HG02852 (cell line): ENCODE measurements around the gene CCDC88C.
"Not testable (repeated sequence)": the region's sequence is repeated elsewhere in the genome, so short reads cannot be mapped to it uniquely, and the experiment has no call there.

Experiments
- ATAC-seq: cut with Tn5 transposase; IDR thresholded peaks from one replicate; pipeline ENCODE4 v1.9.1; 2021; ENCODE audit warnings: mild to moderate bottlenecking, moderate library complexity; ENCODE audit not compliant: unreplicated experiment

CCDC88C gene

GRCh38 chr14:91417120-91417982, at the start of gene CCDC88C:
Gene CCDC88C, minus strand, starts transcription at chr14:91417820. Its CDS starts 130 bp downstream, at chr14:91417690.
- ATAC-seq, result peak; percentile 46

- no peak for ATAC-seq
Measured at GRCh38 chr14:91466192-91466591, 48.6 kb upstream of the CCDC88C start.

GRCh38 chr14:91464615-91465205, 47.1 kb upstream of the CCDC88C start:
- no peak for ATAC-seq

GRCh38 chr14:91458612-91459011, 41.0 kb upstream of the CCDC88C start:
- no peak for ATAC-seq

GRCh38 chr14:91456283-91456682, 38.7 kb upstream of the CCDC88C start:
- no peak for ATAC-seq

GRCh38 chr14:91454580-91454979, 37.0 kb upstream of the CCDC88C start:
- no peak for ATAC-seq

- no peak for ATAC-seq
Measured at GRCh38 chr14:91454155-91454554, 36.5 kb upstream of the CCDC88C start.

GRCh38 chr14:91453744-91454143, 36.1 kb upstream of the CCDC88C start:
- no peak for ATAC-seq

GRCh38 chr14:91444335-91445020, 26.9 kb upstream of the CCDC88C start:
- ATAC-seq, result no peak

GRCh38 chr14:91439345-91439744, 21.7 kb upstream of the CCDC88C start:
- ATAC-seq, result no peak

GRCh38 chr14:91438845-91439244, 21.2 kb upstream of the CCDC88C start:
- ATAC-seq, result no peak

- ATAC-seq, result not testable (repeated sequence)
Measured at GRCh38 chr14:91436266-91436665, 18.6 kb upstream of the CCDC88C start.

- ATAC-seq, result no peak
Measured at GRCh38 chr14:91429385-91429784, 11.8 kb upstream of the CCDC88C start.

GRCh38 chr14:91428931-91429330, 11.3 kb upstream of the CCDC88C start:
- not testable (repeated sequence) for ATAC-seq

GRCh38 chr14:91425531-91425944, 7.9 kb upstream of the CCDC88C start:
- ATAC-seq, result not testable (repeated sequence)

- no peak for ATAC-seq
Measured at GRCh38 chr14:91424813-91425530, 7.4 kb upstream of the CCDC88C start.

- ATAC-seq, result no peak
Measured at GRCh38 chr14:91420686-91421085, 3.1 kb upstream of the CCDC88C start.

- ATAC-seq, result no peak
Measured at GRCh38 chr14:91419451-91419850, 1.8 kb upstream of the CCDC88C start.

- no peak for ATAC-seq
Measured at GRCh38 chr14:91419044-91419397, 1.4 kb upstream of the CCDC88C start.

- ATAC-seq, result no peak
Measured at GRCh38 chr14:91418387-91419043, 895 bp upstream of the CCDC88C start.

GRCh38 chr14:91417983-91418386, 365 bp upstream of the CCDC88C start:
- peak; percentile 31 for ATAC-seq
